ENCODE results near the gene H2BK1.

H2BK1 gene

DNA sequence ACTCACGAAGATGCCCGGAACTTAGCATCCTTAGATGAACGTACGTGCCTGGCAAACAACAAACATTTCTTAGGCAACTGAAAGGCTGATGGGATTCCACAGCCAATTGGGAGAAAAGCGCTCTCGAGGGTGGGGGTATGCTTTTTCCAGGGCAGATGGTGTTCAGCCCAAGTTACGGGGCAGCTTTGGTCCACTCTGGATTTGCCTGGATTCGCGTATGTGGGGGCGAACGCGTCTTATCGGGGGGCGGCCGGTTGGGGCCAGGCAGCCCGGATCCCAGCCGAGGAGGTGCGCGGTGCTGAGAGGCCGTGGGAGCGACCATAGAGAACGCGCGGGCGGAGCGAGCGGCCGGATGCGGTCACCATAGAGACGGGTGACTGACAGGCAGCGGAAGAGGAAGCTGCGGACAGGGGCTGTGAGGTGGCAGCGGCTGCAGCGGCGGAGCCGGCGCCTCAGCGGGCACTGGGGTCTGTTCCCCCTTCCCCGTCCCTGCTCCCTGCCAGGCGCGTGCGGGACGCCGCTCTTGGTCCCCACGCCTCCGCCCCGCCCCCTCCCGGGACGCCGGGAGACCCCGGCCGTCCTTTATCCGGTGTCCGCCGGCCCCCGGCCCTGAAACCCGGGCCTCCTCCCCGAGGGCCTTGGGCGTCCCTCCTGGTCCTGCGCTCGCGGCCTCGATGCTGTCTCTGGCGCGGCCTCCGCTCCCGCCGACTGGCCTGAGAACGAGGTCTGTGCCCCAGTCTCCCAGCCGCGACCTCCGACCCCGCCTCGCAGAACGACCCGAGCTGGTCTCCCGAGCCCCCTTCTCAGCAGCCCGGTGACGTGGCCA is 22.0 kb upstream of the H2BK1 start, which contains the start of gene CHPF2:
CHPF2 (plus strand) TSS at position 393 of the 826 bp plus-strand sequence. CDS start 1,529 bp downstream, outside the sequence.
- peak; percentile 84 for DNase-seq (ENCODE audit: low read depth)

GRCh38 chr7:151231080-151231479 is 20.8 kb upstream of the H2BK1 start:
- peak; percentile 62 for DNase-seq (ENCODE audit: low read depth)

DNA sequence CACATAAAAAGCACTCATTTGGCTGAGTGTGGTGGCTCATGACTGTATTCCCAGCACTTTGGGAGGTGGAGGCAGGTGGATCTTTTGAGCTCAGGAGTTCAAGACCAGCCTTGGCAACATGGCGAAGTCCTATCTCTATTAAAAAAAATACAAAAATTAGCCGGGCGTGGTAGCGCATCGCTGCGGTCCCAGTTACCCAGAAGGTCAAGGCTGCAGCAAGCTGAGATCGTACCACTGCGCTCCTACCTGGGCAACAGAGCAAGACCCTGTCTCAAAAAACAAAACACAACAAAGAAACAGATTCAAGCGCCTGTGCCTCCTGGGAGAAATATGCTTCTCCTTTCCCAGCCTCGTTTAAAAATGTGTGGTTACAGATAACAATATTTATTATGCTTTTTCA is 19.0 kb upstream of the H2BK1 start:
- no peak for DNase-seq (ENCODE audit: low read depth)

DNA sequence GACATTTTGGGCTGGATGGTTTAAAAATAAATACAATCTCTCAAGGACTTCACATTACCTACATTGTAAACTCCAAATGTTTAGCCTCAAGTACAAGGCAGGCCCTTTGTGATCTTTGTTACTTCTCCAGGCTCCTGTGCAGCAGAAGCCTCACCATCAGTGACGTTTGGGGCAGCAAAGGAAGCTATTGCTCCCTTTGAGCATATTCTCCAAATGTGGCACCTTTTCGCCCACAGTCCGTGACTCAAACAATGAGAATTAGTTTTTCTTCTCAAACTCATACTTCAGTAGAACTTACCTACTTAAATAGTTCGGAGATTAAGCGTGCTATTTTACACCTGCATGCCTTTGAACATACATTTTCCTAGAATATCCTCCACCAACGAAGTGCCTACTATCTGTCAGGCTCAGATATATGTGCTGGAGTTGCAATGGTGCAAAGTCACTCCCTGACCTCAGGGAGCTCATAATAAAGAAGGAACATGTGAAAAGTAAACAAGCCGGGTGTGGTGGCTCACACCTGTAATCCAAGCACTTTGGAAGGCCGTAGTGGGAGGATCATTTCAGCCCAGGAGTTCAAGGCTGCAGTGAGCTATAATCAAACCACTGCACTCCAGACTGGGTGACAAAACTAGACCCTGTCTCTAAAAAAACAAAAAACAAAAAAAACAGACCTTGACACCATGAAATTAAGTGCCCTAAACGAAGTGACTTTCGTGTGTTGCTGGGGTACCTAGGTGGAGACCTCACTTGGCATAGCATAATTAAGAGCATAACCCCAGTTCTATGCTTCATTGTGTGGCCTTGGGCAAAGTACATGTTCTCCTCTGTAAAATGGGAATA is 18.0 kb upstream of the H2BK1 start:
- DNase-seq (ENCODE audit: low read depth): no peak

DNA sequence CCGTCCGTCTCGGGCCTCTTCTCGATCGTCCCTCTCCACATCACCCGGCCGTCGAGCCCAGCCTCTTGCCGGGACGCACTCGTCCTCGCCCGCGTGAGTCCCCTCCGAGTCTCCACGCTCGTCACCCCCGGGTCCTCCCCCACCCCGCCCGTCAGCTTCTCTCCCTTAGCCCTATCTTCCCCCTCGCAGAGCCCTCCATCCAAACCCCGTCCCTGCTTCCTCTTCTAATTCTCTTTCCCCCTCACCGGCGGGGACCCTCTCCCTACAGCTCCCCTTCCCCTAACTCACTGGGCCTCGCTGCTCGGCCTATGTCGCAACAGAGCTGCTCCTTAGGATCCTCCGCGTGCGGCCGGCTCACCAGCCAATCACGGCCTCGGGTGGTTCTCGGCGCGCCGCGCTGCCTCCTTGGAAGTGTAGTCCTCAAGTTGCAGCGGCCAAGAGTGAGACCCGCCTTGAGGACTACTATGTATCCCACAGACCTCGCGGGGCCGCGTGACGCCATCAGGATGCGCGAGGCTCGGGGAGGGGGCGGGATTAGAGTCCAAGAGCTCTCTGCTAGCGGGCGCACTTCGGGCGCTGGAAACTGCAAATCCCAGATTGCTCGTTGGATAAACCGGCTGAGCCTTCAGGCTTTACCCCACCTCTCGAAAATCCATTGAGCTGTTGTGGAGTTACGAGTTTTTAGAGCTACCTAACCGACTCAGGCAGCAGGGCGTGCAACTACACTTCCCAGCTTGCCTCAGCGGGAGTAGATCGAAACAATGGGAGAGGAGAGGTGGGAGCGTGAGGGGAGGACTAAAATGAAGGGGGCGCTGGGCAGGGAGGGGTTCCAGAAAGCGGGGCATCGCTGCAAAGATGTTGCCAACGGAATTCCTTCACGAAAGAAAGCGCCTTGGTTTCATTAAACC is 16.8 kb upstream of the H2BK1 start, which contains the start of gene ABCF2:
ABCF2 (minus strand) TSS at position 331 of the 908 bp plus-strand sequence. CDS start 747 bp downstream, outside the sequence.
- peak; percentile 99 for DNase-seq (ENCODE audit: low read depth)

DNA sequence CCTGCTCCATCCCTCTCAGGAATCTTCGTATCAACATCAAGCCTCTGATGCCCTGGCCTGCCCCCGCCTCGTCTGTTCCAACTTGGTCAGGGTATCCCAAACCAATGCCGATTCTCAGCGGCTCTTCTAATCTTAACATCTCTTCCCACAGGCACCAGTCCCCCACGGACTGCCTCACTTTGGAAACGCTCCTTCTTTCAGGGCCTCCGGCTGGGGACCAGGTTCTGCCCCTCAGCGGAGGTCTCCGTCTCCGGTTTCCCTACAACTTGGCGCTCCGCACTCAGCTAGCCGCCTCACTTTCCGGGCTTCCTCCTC is 16.2 kb upstream of the H2BK1 start:
- no peak for DNase-seq (ENCODE audit: low read depth)

- peak; percentile 54 for DNase-seq (ENCODE audit: low read depth)
Measured at GRCh38 chr7:151225948-151226510, 15.7 kb upstream of the H2BK1 start.

DNA sequence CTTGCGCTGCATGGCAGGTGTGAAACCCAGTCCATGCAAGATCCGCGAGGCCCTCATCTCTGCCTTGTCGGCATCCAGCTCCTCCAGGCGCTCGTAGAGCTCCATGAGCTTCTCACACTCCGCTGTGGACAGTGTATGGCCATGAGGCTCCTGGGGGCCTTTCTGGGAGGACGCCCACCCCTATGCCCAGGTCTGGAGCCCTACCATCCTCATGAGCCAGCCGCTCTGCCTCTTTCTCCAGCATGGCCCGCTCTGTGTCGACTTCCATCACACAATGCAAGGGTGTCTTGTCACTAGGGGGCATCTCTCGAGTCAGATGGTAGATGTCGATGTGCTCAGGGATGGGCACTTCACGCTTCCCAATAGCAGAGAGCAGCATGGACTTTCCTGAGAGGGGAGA is 13.4 kb upstream of the H2BK1 start:
- no peak for DNase-seq (ENCODE audit: low read depth)

- DNase-seq (ENCODE audit: low read depth): no peak
Measured at GRCh38 chr7:151218170-151218569, 7.9 kb upstream of the H2BK1 start.

GRCh38 chr7:151215396-151215795 is 5.1 kb upstream of the H2BK1 start:
- no peak for DNase-seq (ENCODE audit: low read depth)

GRCh38 chr7:151213826-151214225 is 3.5 kb upstream of the H2BK1 start:
- DNase-seq (ENCODE audit: low read depth): no peak

DNA sequence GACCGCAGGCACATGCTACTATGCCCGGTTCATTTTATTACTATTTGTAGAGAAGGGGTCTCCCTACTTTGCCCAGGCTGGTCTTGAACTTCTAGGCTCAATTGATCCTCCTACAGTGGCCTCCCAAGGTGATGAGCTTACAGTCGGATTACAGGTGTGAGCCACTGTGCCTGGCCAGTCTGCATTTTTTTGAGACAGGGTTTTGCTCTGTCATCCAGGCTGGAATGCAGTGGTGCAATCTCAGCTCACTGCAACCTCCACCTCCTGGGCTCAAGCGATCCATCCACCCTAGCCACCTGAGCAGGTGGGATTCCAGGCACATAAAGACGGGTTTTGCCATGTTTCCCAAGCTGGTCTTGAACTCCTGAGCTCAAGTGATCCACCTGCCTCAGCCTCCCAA is 2.3 kb upstream of the H2BK1 start:
- no peak for DNase-seq (ENCODE audit: low read depth)

DNA sequence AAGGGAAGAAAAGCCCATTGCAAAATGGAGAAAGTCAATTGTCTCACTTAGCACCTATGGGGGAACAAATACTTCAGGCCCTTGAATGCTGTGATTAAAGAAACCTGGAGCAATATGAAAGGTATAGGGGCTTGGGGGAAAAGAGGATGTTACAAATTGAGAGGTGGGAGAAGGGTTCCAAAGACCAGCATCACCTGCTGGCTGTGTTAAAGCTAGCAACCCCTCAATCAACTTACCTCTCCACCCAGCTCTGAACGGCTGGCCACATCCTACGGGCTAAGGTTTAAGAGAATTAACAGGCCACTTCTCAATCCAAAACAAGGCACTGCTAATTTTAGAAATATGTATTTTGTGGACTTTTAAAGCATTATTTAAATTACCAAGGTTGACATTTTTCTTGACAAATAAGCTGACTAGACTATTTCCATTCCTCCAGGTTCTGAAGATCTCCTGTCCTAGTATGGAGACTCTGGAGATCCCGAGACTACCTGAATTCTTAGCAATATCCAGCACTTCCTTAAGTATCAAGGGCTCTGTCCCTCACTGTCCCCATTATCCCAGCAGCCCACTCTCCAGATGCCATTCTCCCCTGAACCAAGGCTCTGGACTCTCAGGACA is 976 bp upstream of the H2BK1 start:
- no peak for DNase-seq (ENCODE audit: low read depth)

DNA sequence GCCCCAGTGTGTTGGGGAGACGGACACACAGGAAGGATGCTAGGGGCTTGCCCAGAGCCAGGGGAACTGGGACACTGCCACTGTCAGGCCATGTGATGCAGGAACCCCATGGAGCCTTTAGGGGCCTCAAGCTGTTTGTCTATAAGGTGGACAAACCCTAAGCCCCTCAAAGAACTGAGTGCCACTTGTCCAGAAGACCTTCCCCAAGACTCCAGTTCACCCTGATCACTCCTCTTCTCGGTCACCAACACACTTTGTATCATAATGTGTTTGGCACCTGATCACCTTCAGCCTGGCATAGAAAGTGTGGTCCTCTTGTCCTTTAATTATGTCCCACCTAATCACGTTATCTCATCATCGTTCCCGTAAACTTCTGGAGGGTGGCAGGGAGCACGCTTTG is 700 bp downstream of the H2BK1 start:
- no peak for DNase-seq (ENCODE audit: low read depth)

- no peak for DNase-seq (ENCODE audit: low read depth)
Measured at GRCh38 chr7:151208253-151208862, 1.9 kb downstream of the H2BK1 start.

DNA sequence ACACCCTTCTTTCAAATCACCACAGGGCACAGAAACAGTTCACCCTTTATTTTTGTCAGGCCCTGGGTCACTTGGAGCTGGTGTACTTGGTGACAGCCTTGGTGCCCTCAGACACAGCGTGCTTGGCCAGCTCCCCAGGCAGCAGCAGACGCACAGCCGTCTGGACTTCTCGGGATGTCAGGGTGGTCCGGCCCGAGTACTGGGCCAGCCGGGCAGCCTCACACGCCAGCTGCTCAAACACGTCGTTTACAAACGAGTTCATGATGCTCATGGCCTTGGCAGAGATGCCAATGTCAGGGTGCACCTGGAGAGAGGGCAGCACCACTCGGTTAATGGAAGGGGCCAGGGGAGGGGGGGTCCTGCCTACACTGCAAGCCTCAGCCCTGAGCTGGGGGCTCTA is 2.5 kb downstream of the H2BK1 start:
- DNase-seq (ENCODE audit: low read depth): no peak

- no peak for DNase-seq (ENCODE audit: low read depth)
Measured at GRCh38 chr7:151207315-151207714, 3.0 kb downstream of the H2BK1 start.

- peak; percentile 82 for DNase-seq (ENCODE audit: low read depth)
Measured at GRCh38 chr7:151206914-151207313, 3.4 kb downstream of the H2BK1 start.

DNA sequence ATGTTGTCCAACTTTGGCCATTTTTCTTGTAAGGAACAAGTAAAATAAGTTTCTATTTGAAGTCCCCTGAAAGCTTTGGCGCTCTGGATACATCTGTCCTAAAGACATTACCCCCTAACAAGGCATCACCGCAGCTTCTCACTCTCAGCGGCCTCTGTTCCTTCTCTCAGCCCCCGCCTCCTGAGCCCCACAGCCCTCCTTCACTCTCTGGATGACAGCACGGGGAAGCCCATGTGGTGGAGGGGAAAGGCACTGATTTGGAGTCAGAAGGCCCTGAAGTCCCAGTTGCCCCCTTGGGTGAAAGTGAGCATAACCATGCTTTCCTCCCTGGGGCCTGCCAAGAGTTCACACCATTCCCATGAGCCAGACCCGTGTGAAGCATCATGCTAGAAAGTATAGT is 4.6 kb downstream of the H2BK1 start:
- DNase-seq (ENCODE audit: low read depth): no peak

GRCh38 chr7:151204383-151205032 is 5.8 kb downstream of the H2BK1 start:
- DNase-seq (ENCODE audit: low read depth): no peak
